HG03097 (cell line): Measurements from ENCODE around the gene RND2.

ENCODE experiments used
- ATAC-seq: cut with Tn5 transposase; IDR thresholded peaks from one replicate; pipeline ENCODE4 v1.9.1; 2021; ENCODE audit not compliant: unreplicated experiment, low FRiP score

Gene RND2

GRCh38 chr17:43069368-43069898, 44.4 kb downstream of the RND2 start:
- ATAC-seq: no peak

- ATAC-seq: no peak
These were observed 45.2 kb downstream of the RND2 start for GRCh38 chr17:43070257-43070656.

DNA sequence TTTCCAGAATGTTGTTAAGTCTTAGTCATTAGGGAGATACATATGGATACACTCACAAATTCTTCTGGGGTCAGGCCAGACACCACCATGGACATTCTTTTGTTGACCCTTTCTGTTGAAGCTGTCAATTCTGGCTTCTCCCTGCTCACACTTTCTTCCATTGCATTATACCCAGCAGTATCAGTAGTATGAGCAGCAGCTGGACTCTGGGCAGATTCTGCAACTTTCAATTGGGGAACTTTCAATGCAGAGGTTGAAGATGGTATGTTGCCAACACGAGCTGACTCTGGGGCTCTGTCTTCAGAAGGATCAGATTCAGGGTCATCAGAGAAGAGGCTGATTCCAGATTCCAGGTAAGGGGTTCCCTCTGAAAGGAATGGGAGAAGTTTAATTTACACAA, 45.8 kb downstream of the RND2 start:
- no peak for ATAC-seq

GRCh38 chr17:43074869-43075268, 49.8 kb downstream of the RND2 start:
- no peak for ATAC-seq

DNA sequence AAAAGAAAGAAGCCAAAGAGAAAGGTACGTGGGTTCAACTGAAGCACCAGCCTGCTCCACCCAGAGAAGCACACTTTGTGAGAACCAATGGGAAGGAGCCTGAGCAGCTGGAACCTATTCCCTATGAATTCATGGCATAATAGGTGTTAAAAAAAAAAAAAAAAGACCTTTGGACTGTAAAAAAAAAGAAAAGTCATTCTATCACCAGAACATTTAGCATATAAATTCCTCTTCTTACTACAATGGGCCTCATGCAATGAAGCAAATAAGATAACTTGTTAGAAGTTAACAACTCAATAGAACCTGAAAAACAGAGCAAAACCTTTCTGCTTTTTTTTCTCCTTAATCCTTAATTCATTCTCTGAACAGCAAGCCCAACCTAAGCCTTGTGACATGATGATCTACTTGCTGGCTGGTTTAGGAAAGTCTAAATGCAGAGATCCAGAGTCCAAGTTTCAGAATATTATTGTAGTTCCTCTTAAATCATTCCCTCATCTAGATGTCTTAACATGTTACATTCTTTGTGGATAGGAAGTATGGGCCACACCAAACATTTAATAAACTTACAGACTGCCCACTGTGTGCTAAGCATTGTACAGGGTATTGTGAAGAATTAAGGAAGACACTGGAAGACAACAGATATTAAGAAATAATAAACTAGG, 54.7 kb downstream of the RND2 start:
- no peak for ATAC-seq
